ENCODE measurements around the gene NFKB2. TPM values are rescaled to one million over a fixed set of nuclear protein-coding genes. Genes with fewer than 3 reads are reported as not detected.

NFKB2 gene
- total RNA-seq, 1 donor from 2014 or later = 39.9 TPM

DNA sequence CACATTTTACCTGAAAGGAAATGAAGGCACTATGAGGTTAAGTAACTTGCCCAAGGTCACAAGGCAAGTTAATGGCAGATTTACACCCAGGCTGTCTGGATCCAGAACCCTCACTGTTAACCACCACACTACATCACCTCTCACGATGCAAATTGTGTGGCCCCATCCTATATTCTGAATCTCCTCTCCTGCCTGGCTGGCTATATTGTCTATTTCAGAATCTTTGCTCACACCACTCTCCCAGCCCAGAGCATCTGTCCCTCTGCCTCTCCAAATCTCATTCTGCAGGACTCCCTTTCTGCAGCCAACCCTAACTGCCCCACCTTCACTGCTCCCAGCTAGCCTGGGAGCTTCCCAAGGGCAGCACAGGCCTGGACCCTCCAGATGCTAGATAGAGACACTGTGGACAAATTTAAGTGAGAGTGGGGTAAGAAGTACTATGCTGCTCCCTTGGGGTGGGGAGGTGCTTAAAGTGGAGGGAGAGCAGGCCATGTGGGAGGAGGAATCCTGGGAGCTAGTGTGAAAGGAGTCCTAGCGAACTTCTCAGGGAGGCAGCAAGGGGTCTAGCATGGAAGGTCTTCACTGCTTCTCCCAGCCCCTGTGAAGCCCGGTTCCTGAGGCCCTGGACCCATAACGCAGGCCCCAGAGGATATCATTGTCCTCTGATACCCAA is 36.1 kb downstream of the NFKB2 start:
- peaks cover 13% of the 10 kb centered on the region for H3K4me1 Mint-ChIP-seq (ENCODE audit: low read depth, unreplicated experiment)
- H3K27me3 Mint-ChIP-seq (ENCODE audit: low read depth, unreplicated experiment) = peaks cover 4% of the 10 kb centered on the region
- DNase-seq (ENCODE audit: low read depth) (no peak), FAIRE-seq (no peak)
- TF ChIP-seq, protein P1, sequence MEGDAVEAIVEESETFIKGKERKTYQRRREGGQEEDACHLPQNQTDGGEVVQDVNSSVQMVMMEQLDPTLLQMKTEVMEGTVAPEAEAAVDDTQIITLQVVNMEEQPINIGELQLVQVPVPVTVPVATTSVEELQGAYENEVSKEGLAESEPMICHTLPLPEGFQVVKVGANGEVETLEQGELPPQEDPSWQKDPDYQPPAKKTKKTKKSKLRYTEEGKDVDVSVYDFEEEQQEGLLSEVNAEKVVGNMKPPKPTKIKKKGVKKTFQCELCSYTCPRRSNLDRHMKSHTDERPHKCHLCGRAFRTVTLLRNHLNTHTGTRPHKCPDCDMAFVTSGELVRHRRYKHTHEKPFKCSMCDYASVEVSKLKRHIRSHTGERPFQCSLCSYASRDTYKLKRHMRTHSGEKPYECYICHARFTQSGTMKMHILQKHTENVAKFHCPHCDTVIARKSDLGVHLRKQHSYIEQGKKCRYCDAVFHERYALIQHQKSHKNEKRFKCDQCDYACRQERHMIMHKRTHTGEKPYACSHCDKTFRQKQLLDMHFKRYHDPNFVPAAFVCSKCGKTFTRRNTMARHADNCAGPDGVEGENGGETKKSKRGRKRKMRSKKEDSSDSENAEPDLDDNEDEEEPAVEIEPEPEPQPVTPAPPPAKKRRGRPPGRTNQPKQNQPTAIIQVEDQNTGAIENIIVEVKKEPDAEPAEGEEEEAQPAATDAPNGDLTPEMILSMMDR (IDR thresholded peaks at IDR 0.05; ENCODE audit: insufficient read depth, low read depth, low read length) = no peak
- TF ChIP-seq EZH2 (IDR thresholded peaks at IDR 0.05; ENCODE audit: insufficient read depth, low read length) = no peak
- peak overlapping the region; percentile 93 for H3K4me3 ChIP-seq (ENCODE audit: insufficient read depth, low read depth, low read length)
- peaks cover 23% of the 10 kb centered on the region for H3K4me1 ChIP-seq (ENCODE audit: insufficient read depth, low read length)
- peaks cover 6% of the 10 kb centered on the region for H3K36me3 Mint-ChIP-seq (ENCODE audit: low read depth, unreplicated experiment)
- H3K27ac ChIP-seq (ENCODE audit: low read depth, low read length) = peak overlapping the region; percentile 74
- peak overlapping the region; percentile 96 for H3K4me2 ChIP-seq (ENCODE audit: low read length)
- peak overlapping the region; percentile 95 for H3K4me3 Mint-ChIP-seq (ENCODE audit: unreplicated experiment)
- H3K27ac Mint-ChIP-seq (ENCODE audit: unreplicated experiment) = peak overlapping the region; percentile 91
- H3K79me2 ChIP-seq (ENCODE audit: insufficient read depth, low read length) = peaks cover 12% of the 10 kb centered on the region
- peak overlapping the region; percentile 94 for H3K9ac ChIP-seq (ENCODE audit: low read length)
- H3K27me3 ChIP-seq (ENCODE audit: insufficient read depth, low read length) = no peaks in the 10 kb centered on the region
- H3K36me3 ChIP-seq (ENCODE audit: insufficient read depth, low read length) = no peaks in the 10 kb centered on the region
- H3K9me3 ChIP-seq (ENCODE audit: insufficient read depth, low read depth, low read length) = no peaks in the 10 kb centered on the region
- peaks cover 16% of the 10 kb centered on the region for H4K20me1 ChIP-seq (ENCODE audit: insufficient read depth, low read length)
- H3K9me3 Mint-ChIP-seq (ENCODE audit: unreplicated experiment) = no peaks in the 10 kb centered on the region
- peak overlapping the region; percentile 94 for H2AFZ ChIP-seq (ENCODE audit: low read depth, low read length)

DNA sequence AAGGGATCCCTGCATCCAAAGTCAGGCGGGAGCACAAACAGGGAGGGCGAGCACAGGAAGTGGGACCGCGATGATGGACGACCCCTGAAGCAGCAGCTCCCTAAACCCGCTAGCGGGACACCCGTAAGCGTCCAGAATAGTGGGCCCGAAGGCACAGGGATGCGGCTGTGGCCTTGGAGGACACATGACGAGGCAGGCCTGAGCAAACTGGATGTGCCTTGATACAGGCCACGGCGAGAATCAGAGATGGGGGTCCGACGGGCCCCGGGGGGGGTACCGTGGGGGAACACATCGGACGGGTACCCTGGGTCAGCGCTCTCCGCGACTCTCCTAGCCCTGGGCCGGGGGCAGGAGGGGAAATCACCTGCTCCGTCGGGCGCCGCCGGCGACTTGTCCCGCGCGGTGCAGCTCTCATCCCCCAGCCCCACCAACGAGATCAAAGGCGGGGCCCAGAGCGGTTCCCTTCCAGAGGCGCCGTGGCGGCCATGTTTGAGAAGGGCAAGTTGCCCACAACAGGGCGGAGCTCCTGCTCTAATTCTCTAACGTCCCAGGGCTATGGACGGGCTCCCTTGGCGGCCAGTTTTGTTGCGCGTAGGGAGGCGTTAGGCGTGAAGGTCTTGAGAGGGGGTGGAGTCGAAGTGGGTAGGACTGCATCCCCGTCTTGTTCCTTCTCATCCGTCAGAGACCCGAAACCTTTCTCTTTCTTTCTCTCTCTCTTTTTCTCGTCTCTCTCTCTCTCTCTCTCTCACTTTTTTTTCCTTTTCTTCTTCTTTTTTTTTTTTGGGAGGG is 36.9 kb downstream of the NFKB2 start, which contains the start of gene CUEDC2:
Gene CUEDC2 (minus strand): TSS at position 413 of the 789 bp plus-strand sequence. CDS start 7,386 bp downstream, outside the sequence.
- no peaks in the 10 kb centered on the region for H3K9me3 Mint-ChIP-seq (ENCODE audit: unreplicated experiment)
- TF ChIP-seq, protein P1 (IDR thresholded peaks at IDR 0.05; ENCODE audit: insufficient read depth, low read depth, low read length) = no peak
- no peak for TF ChIP-seq EZH2 (IDR thresholded peaks at IDR 0.05; ENCODE audit: insufficient read depth, low read length)
- Histone ChIP-seq H3K36me3 (ENCODE audit: insufficient read depth, low read length) (no peaks in the 10 kb centered on the region), H3K27ac (ENCODE audit: low read depth, low read length) (peak within 1 kb of the TSS; percentile 74), H3K9me3 (ENCODE audit: insufficient read depth, low read depth, low read length) (no peaks in the 10 kb centered on the region), H3K4me1 (ENCODE audit: insufficient read depth, low read length) (peaks cover 18% of the 10 kb centered on the region), H3K27me3 (ENCODE audit: insufficient read depth, low read length) (no peaks in the 10 kb centered on the region), H3K79me2 (ENCODE audit: insufficient read depth, low read length) (peaks cover 12% of the 10 kb centered on the region), H3K4me3 (ENCODE audit: insufficient read depth, low read depth, low read length) (peak within 1 kb of the TSS; percentile 93), H3K4me2 (ENCODE audit: low read length) (peak within 1 kb of the TSS; percentile 96), H4K20me1 (ENCODE audit: insufficient read depth, low read length) (peaks cover 8% of the 10 kb centered on the region), H2AFZ (ENCODE audit: low read depth, low read length) (peak within 1 kb of the TSS; percentile 94), H3K9ac (ENCODE audit: low read length) (peak within 1 kb of the TSS; percentile 94)
- DNase-seq (ENCODE audit: low read depth) (peak; percentile 93), FAIRE-seq (peak; percentile 26)
- H3K27me3 Mint-ChIP-seq (ENCODE audit: low read depth, unreplicated experiment) = peaks cover 8% of the 10 kb centered on the region
- H3K4me1 Mint-ChIP-seq (ENCODE audit: low read depth, unreplicated experiment) = peaks cover 10% of the 10 kb centered on the region
- H3K36me3 Mint-ChIP-seq (ENCODE audit: low read depth, unreplicated experiment) = peaks cover 4% of the 10 kb centered on the region
- H3K27ac Mint-ChIP-seq (ENCODE audit: unreplicated experiment) = peak within 1 kb of the TSS; percentile 91
- H3K4me3 Mint-ChIP-seq (ENCODE audit: unreplicated experiment) = peak within 1 kb of the TSS; percentile 95

All from astrocyte (in vitro differentiated cells and primary cell).